NCI-H146 treated with DMSO at 0.1 percent for 48 hours (cell line): Measurements from ENCODE around the gene RYR3.

Experiments
- DNase-seq: peaks from one replicate; lab custom pipeline; 2025; ENCODE audit not compliant: unreplicated experiment; lab: John Stamatoyannopoulos, UW

Gene RYR3

GRCh38 chr15:33445984-33446383, 135.2 kb downstream of the RYR3 start:
- DNase-seq, result no peak

GRCh38 chr15:33448151-33448550, 137.4 kb downstream of the RYR3 start:
- no peak for DNase-seq

- no peak for DNase-seq
Measured at GRCh38 chr15:33448961-33449606, 138.3 kb downstream of the RYR3 start.

GRCh38 chr15:33449810-33450209, 139.0 kb downstream of the RYR3 start:
- DNase-seq, result no peak

GRCh38 chr15:33451385-33451784, 140.6 kb downstream of the RYR3 start:
- no peak for DNase-seq

GRCh38 chr15:33453761-33454160, 143.0 kb downstream of the RYR3 start:
- no peak for DNase-seq

GRCh38 chr15:33454346-33454745, 143.6 kb downstream of the RYR3 start:
- DNase-seq, result no peak

GRCh38 chr15:33454996-33455395, 144.2 kb downstream of the RYR3 start:
- DNase-seq, result no peak

GRCh38 chr15:33458421-33458820, 147.7 kb downstream of the RYR3 start:
- no peak for DNase-seq

GRCh38 chr15:33460166-33460805, 149.5 kb downstream of the RYR3 start:
- no peak for DNase-seq

- no peak for DNase-seq
Measured at GRCh38 chr15:33461671-33462070, 150.9 kb downstream of the RYR3 start.

GRCh38 chr15:33467146-33467815, 156.5 kb downstream of the RYR3 start:
- no peak for DNase-seq

GRCh38 chr15:33467816-33468163, 157.0 kb downstream of the RYR3 start:
- DNase-seq, result no peak

GRCh38 chr15:33468740-33469139, 158.0 kb downstream of the RYR3 start:
- DNase-seq, result no peak

GRCh38 chr15:33473005-33473404, 162.2 kb downstream of the RYR3 start:
- no peak for DNase-seq

- DNase-seq, result no peak
Measured at GRCh38 chr15:33473714-33474113, 162.9 kb downstream of the RYR3 start.

- no peak for DNase-seq
Measured at GRCh38 chr15:33476076-33476475, 165.3 kb downstream of the RYR3 start.

GRCh38 chr15:33476908-33477307, 166.1 kb downstream of the RYR3 start:
- no peak for DNase-seq

- DNase-seq, result no peak
Measured at GRCh38 chr15:33489335-33489734, 178.6 kb downstream of the RYR3 start.

- no peak for DNase-seq
Measured at GRCh38 chr15:33490703-33491102, 179.9 kb downstream of the RYR3 start.

- DNase-seq, result no peak
Measured at GRCh38 chr15:33492434-33493052, 181.8 kb downstream of the RYR3 start.

GRCh38 chr15:33494306-33494705, 183.5 kb downstream of the RYR3 start:
- DNase-seq, result no peak
